ENCODE measurements around the gene KLHL3.

The KLHL3 gene

DNA sequence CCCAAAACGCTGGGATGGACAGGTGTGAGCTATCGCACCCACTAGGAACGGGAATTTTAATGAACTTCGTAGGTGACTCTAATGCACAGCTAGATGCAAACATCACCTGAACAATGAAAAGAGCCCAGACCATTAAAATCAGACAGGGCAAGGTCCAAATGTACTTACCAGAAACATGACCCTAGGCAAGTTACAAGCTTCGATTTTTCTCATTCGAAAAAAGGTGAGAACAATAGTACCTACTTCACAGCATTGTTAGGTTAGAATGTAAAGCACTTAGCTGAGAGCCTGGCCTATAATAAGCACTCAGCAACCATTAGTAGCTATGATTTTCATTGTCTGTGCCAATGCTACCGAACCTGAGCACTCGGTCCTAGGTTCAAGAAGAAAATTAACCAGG lies 5.8 kb upstream of the KLHL3 start:
- DNase-seq: no peak

GRCh38 chr5:137739737-137740136 lies 3.8 kb upstream of the KLHL3 start:
- DNase-seq: no peak

GRCh38 chr5:137738947-137739346 lies 3.1 kb upstream of the KLHL3 start:
- no peak for DNase-seq

DNA sequence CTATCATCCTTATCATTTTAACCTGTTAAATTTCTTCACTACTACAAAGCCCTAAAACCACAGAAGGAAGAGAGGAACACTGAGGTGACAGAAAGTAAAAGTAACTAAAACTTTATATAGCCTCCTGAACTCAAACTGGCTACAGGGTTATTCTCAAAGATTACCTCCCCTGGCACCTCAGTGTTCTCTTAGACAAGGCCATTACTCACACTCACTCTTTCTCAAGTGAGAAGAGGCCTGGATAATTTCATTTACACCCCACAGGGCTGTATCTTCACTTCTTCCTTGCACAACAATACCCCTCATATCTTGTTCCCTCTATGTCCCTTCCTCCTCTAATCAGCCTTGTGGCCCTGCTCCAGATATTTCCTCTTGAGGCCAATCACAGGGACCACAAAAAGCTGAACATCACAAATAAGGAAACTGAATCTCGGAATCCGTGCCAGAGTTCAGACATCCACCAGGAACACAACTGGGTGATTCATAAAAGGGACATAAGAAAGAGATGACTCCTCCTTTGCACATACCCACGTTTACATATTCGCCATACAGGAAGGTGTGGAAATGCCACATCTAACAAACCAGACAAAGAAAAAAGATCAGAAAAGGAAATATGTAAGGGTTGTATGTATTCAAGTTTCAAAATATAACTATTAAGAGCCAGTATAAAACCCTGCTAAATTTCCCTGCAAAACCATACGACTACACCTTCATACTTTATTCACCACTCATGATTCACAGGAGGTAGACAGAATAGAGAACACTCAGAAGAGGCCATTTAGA lies 1.7 kb upstream of the KLHL3 start:
- no peak for DNase-seq

- no peak for DNase-seq
Observed at GRCh38 chr5:137736496-137736895, 607 bp upstream of the KLHL3 start.

DNA sequence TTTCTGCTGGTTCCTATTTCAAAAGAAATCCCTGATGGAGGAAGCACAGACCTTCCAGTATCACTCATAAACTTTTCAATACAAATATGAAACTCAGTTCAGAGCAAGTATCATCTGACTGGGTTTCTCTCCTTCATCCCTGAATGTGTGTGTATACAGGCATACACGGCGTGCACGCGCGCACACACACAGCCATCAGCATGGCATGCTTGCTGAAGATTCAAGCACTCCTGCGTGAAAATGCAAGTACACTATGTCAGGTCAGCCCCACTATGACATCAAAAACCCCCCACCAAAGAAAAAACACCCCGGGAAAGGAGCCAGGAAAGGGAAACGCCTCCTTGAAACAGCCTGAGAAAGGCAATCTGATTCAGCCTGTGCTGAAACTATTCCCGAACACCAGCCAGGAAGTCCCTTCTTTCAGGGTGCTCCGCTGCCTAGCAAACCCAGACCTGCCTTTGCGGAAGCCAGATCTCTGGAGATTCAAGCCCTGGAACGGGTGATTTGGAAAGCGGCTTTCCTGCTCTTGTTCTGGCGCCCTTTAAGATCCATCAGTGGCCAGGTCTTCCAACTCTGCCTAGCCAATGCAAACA lies 831 bp downstream of the KLHL3 start:
- DNase-seq: no peak

GRCh38 chr5:137734331-137734730 lies 1.6 kb downstream of the KLHL3 start:
- DNase-seq: no peak

DNA sequence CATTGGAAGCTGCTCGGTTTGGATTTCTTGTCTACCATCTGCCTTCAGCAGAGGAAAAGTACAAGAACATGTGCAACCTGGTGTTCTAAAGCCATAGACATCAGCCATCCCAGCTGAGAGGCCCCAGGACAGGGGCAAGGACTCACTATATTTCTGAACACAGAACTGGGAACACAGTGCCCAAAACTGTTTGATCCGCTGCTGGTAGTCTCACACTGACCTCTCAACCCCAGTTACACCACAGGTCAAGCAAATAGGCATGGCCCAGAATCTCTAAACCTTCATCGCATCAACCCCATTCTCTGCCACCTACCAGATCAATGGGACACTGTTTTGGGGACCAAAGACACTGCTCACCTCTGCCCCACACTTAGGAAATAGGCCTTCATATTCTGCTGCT lies 2.0 kb downstream of the KLHL3 start:
- DNase-seq: no peak

DNA sequence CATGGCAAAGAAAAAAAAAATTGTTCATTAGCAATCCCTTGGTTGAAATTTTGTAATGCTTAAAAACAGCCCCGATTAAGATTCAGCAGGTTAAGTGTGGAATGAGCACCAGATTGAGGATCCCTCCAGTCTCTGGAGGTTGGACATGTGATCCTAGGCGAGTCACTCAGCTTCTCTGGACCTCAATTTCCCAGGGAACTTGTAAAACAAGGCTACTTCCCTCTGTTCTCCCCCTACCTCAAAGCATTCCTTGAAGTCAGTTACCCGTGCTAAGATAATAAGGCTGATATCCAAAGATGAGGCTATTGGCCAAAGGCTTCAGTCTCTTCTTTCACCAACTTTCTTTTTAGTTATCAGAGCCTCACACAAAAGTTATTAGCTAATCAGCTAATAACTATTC lies 2.9 kb downstream of the KLHL3 start:
- DNase-seq: no peak

- DNase-seq: no peak
Observed at GRCh38 chr5:137731176-137731575, 4.7 kb downstream of the KLHL3 start.

DNA sequence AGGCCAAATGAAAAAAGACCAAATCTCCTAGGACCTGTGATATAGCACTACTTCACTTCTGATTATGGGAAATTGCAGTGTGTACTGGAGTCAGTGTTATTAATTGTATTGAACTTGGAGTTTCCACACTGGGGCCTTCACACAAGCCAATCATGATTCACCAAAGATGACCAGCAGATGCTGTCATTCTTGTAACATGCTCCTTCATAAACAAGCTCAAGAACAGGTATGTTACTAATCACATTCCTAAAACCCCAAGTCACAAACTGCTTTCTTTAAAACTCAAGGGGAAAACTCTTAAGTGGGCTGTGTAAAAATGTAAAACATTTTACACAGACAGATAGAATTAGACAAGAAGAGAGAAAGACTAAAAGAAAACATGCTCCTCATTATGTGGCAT lies 5.6 kb downstream of the KLHL3 start:
- no peak for DNase-seq

DNA sequence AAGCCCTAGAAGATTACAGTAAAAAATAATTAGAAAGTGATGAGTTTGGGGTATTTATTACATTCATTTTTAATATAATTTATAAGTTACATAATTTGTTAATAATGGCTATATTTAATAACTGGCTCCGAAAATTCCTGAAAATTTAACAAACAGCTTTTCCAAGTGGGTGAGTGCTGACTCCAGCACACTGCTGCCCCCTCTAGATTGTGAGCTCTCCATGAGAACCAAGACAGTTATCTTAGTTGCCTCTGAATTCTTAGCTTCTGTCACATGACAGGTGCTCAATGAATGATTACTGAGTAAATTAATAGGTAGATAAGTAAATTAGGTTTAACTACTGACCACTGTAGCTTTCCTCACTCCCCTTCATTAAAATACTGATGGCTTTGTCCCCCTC lies 7.8 kb downstream of the KLHL3 start:
- DNase-seq: no peak

DNA sequence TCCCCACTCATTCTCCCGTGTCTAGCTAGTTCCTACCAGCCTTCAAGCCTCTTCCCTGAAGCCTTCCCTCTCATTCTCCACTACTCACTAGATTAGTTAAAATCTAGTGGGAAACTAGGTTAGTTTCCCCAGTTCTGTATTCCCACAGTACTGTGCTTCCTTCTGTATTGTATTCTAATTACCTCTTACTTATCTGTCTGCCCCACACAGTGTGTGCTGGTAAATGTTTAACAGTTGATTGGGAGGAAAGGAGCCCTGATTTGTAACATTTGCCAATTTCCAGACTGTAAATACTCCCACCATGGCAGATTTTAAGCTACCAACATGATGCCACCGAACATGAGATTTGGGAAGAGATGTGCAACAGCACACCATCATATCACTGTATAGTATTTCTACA lies 8.3 kb downstream of the KLHL3 start:
- DNase-seq: no peak

- no peak for DNase-seq
Observed at GRCh38 chr5:137724251-137724650, 11.6 kb downstream of the KLHL3 start.

DNA sequence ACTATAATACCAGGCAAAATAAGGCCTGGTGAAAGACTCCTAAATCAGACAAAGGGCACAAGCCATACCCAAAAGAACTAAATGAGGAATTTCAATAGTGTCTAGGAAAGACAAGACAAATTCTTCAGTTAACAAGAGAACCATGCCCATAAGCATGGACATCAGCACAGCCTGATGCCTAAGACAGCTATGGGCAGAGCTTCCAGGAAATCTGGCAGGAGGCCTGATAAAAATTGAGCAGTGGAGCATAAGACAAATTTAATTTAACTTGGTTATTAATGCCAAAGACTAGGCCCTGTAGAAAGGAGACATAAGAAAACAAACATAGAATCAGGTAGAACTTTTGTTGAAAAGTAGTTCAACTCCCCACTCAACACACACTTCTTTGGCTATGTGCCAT lies 17.3 kb downstream of the KLHL3 start:
- no peak for DNase-seq

GRCh38 chr5:137716337-137716736 lies 19.6 kb downstream of the KLHL3 start:
- DNase-seq: no peak

DNA sequence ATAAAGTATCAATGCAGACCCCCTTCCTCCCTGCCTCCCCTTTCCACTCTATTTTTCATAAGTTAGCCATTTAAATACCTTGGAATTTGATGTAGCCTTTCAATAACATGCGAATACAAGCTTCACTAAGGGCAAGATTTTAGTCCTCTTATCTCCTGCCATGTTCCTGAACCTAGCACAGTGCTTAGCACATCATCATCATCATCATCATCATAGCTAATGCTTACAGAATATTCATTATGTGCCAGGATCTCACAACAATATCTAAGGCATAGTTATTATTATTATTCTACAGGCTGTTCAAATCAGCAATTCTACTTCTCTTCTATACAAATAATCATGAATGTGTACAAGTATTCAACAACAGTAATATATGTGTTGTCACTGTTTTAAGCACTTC lies 20.4 kb downstream of the KLHL3 start:
- DNase-seq: no peak

- peak in 1 of 2 donors; percentile 41 for DNase-seq
Observed at GRCh38 chr5:137714946-137715345, 20.9 kb downstream of the KLHL3 start.

DNA sequence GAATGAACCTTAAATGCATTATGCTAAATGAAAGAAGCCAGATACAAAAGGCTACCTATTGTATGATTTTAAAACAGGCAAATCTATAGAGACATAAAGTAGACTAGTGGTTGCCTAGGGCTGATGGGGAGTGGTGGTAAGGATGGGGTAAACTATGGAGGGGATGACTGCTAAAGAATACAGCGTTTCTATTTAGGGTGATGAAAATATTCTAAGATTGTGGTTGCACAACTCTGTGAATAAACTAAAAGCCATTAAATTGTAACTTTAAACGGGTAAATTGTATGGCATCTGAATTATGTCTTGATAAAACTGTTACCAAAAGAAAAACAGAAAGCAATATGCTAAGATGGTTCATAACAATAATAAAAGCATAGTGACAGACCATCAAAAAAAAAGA lies 21.4 kb downstream of the KLHL3 start:
- DNase-seq: no peak

DNA sequence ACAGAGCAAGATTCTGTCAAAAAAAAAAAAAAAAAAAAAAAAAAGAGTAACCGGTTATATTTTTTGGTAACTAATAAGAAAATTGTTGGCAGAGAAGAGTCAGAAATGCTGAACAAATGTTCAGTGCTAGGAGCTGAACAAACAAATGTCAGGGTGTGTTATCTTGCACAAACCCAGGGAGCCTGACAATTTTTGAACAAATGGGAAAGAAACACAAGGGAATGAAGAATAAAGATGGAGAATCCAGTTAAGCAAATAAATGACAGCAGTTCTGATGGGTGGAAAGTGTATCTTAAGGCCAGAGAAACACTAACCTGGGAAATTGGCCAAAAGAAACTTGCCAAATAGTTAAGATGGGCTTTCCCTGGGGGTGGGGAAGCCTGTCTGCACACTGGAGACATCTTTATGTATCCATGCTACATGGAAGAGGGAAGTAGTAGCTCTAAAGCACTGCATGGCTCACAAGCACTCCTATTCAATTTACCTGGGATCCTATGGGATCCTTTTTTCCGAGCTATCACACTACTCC lies 23.7 kb downstream of the KLHL3 start:
- DNase-seq: no peak

GRCh38 chr5:137710086-137710485 lies 25.8 kb downstream of the KLHL3 start:
- no peak for DNase-seq

GRCh38 chr5:137708796-137709559 lies 26.9 kb downstream of the KLHL3 start:
- DNase-seq: no peak

- DNase-seq: no peak
Observed at GRCh38 chr5:137708062-137708461, 27.8 kb downstream of the KLHL3 start.

- DNase-seq: no peak
Observed at GRCh38 chr5:137706841-137707240, 29.0 kb downstream of the KLHL3 start.
